ENCODE data around the gene DGUOK.

DNA sequence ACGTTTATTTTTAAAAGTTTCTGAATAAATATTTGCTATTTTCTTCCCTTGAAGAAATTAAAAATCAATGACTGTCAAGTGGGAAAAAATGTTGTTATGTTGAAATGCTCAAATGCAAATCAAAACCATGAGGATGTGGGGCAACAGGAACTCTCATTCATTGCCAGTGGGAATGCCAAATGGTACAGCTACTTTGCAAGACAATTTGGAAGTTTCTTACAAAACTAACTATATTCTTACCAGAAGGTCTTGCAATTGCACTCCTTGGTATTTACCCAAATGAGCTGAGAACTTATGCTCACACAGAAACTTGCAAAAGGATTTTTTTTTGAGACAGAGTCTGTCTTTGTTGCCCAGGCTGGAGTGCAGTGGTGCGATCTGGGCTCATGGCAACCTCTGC is 41.3 kb upstream of the DGUOK start:
- TF ChIP-seq EZH2 (IDR thresholded peaks at IDR 0.05; ENCODE audit: borderline replicate concordance) (no peak), EZH2phosphoT487 (IDR thresholded peaks at IDR 0.05; ENCODE audit: low read depth, severe bottlenecking, unreplicated experiment) (no peak)

Measured in hepatocyte (in vitro differentiated cells).